OCI-LY7 (cell line): ENCODE data around the gene UBE2E3. TPM values are rescaled to one million over a fixed set of nuclear protein-coding genes. Genes with fewer than 3 reads are reported as not detected.

Experiments used
- BruUV-seq: library from RNA; stranded (reverse); fragments of 400-500 nt; replicated peaks from 2 replicates; lab custom pipeline; 2021; lab: Mats Ljungman, UMichigan
- CTCF ChIA-PET: fragments of 300-600 bp; sonication (Branson Sonifier 250); formaldehyde crosslinking; loops from one replicate; lab custom pipeline; 2022; ENCODE audit warnings: antibody characterized with exemption; ENCODE audit not compliant: unreplicated experiment; lab: Charles Lee
- POLR2A ChIA-PET: fragments of 300-600 bp; sonication (Branson Sonifier 250); formaldehyde crosslinking; loops from one replicate; lab custom pipeline; 2022; ENCODE audit warnings: antibody characterized with exemption; lab: Charles Lee
- DNase-seq: peaks from one replicate; pipeline ENCODE4 v3.0.0-alpha.2; 2015; ENCODE audit warnings: low spot score
- H2AFZ ChIP-seq: fragments of 200-600 bp; sonication (generic), shearing (Covaris generic); 2 replicates; pipeline ENCODE4 v1.6.1; 2014; ENCODE audit warnings: mild to moderate bottlenecking, antibody characterized with exemption, low read length, moderate library complexity
- H3K27ac ChIP-seq: fragments of 200-600 bp; sonication (generic); 2 replicates; pipeline ENCODE4 v1.5.1; 2014; ENCODE audit warnings: mixed run types, low read depth, mild to moderate bottlenecking, moderate library complexity, low read length, inconsistent platforms; ENCODE audit not compliant: poor library complexity, severe bottlenecking
- H3K36me3 ChIP-seq: fragments of 200-600 bp; sonication (generic); 2 replicates; pipeline ENCODE4 v1.6.1; 2014; ENCODE audit warnings: mild to moderate bottlenecking, antibody characterized with exemption, low read length, moderate library complexity, mixed read lengths; ENCODE audit not compliant: insufficient read depth
- H3K4me1 ChIP-seq: fragments of 200-600 bp; sonication (generic); 2 replicates; pipeline ENCODE4 v1.5.1; 2014; ENCODE audit warnings: mild to moderate bottlenecking, low read length; ENCODE audit not compliant: insufficient read depth, poor library complexity, severe bottlenecking
- H3K4me2 ChIP-seq: fragments of 200-600 bp; sonication (generic); 2 replicates; pipeline ENCODE4 v1.6.1; 2014; ENCODE audit warnings: mild to moderate bottlenecking, low read length
- H3K4me3 ChIP-seq: fragments of 200-600 bp; sonication (generic); 2 replicates; pipeline ENCODE4 v1.5.1; 2014; ENCODE audit warnings: mild to moderate bottlenecking, low read depth, low read length; ENCODE audit not compliant: poor library complexity, severe bottlenecking
- H3K79me2 ChIP-seq: fragments of 200-600 bp; sonication (generic); 2 replicates; pipeline ENCODE4 v1.6.1; 2016; ENCODE audit warnings: low read depth, mild to moderate bottlenecking, low read length, moderate library complexity, mixed read lengths; ENCODE audit not compliant: insufficient read depth
- H3K9me2 ChIP-seq: fragments of 200-600 bp; sonication (generic); 2 replicates; pipeline ENCODE4 v1.6.1; 2016; ENCODE audit warnings: mild to moderate bottlenecking, low read length, mixed read lengths; ENCODE audit not compliant: insufficient read depth
- H3K9me3 ChIP-seq: fragments of 200-600 bp; sonication (generic); 2 replicates; pipeline ENCODE4 v1.6.1; 2014; ENCODE audit warnings: mild to moderate bottlenecking, mixed run types, low read length, mixed read lengths
- H4K20me1 ChIP-seq: fragments of 200-600 bp; sonication (generic); 2 replicates; pipeline ENCODE4 v1.6.1; 2014; ENCODE audit warnings: mild to moderate bottlenecking, antibody characterized with exemption, low read length, moderate library complexity, mixed read lengths; ENCODE audit not compliant: insufficient read depth
- EZH2phosphoT487 ChIP-seq: fragments of 200-600 bp; sonication (generic); IDR thresholded peaks from 2 replicates; pipeline ENCODE4 v1.6.1; 2018; ENCODE audit warnings: low read depth, borderline replicate concordance, mild to moderate bottlenecking, mixed run types, antibody characterized with exemption, low read length, moderate library complexity, mixed read lengths
- intact Hi-C: fragments of 100-400 bp; cut with micrococcal nuclease; formaldehyde crosslinking; loops from one replicate; pipeline ENCODE4 v1.10.0; 2022; ENCODE audit not compliant: unreplicated experiment
- total RNA-seq, 2 experiments: library from RNA; depleted of rRNA in 1 of 2; stranded (reverse); fragments of >200 nt in 1 of 2; shearing (Covaris generic) in 1 of 2; gene quantifications; 2 replicates each; pipeline ENCODE4 v1.2.3, GENCODE V29; 2014 to 2022
- TF ChIP-seq, protein P1 (sequence below): fragments of 200-600 bp; sonication (generic); conservative IDR thresholded peaks from 2 replicates; pipeline ENCODE4 v1.5.1; 2014; ENCODE audit warnings: mild to moderate bottlenecking, antibody characterized with exemption, low read length, moderate library complexity, mixed read lengths

UBE2E3 gene
- total RNA-seq, 2 experiments from 2014 or later: 33.7 to 48.6 TPM

GRCh38 chr2:181005809-181006208, 25.4 kb downstream of the UBE2E3 start:
- Histone ChIP-seq H3K4me1 (no peaks in the 10 kb centered on the region), H4K20me1 (peaks cover 5% of the 10 kb centered on the region; the same call in 1 of the 2 replicates), H3K79me2 (no peaks in the 10 kb centered on the region), H3K9me2 (no peaks in the 10 kb centered on the region), H2AFZ (no peak overlapping the region), H3K4me2 (no peak overlapping the region), H3K4me3 (no peak overlapping the region), H3K27ac (no peak overlapping the region), H3K36me3 (no peaks in the 10 kb centered on the region), H3K9me3 (no peaks in the 10 kb centered on the region)
- BruUV-seq: no TSS peak
- POLR2A ChIA-PET: interaction anchor here (0.7 to 1.2 kb wide), 2 partner anchors 10 to 25 kb away, joined by 3 to 4 read pairs; no protein-coding TSS in a partner anchor
- no peak for DNase-seq
- CTCF ChIA-PET: no interaction called here
- intact Hi-C loops: no loop called here
- TF ChIP-seq, protein P1, sequence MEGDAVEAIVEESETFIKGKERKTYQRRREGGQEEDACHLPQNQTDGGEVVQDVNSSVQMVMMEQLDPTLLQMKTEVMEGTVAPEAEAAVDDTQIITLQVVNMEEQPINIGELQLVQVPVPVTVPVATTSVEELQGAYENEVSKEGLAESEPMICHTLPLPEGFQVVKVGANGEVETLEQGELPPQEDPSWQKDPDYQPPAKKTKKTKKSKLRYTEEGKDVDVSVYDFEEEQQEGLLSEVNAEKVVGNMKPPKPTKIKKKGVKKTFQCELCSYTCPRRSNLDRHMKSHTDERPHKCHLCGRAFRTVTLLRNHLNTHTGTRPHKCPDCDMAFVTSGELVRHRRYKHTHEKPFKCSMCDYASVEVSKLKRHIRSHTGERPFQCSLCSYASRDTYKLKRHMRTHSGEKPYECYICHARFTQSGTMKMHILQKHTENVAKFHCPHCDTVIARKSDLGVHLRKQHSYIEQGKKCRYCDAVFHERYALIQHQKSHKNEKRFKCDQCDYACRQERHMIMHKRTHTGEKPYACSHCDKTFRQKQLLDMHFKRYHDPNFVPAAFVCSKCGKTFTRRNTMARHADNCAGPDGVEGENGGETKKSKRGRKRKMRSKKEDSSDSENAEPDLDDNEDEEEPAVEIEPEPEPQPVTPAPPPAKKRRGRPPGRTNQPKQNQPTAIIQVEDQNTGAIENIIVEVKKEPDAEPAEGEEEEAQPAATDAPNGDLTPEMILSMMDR: no peak
- no peak for TF ChIP-seq EZH2phosphoT487

GRCh38 chr2:181007086-181007837, 26.9 kb downstream of the UBE2E3 start:
- H3K4me3 ChIP-seq: no peak overlapping the region
- H3K4me2 ChIP-seq: no peak overlapping the region
- H4K20me1 ChIP-seq: peaks cover 5% of the 10 kb centered on the region; the same call in 1 of the 2 replicates
- H2AFZ ChIP-seq: no peak overlapping the region
- no TSS peak for BruUV-seq
- no peaks in the 10 kb centered on the region for H3K4me1 ChIP-seq
- no peaks in the 10 kb centered on the region for H3K79me2 ChIP-seq
- no peaks in the 10 kb centered on the region for H3K36me3 ChIP-seq
- ChIA-PET CTCF (no interaction called here), POLR2A (interaction anchor here (0.7 kb wide), 1 partner anchor 10 kb away, joined by 4 read pairs; no protein-coding TSS in a partner anchor)
- no peak for TF ChIP-seq EZH2phosphoT487
- TF ChIP-seq, protein P1: no peak
- H3K9me3 ChIP-seq: no peaks in the 10 kb centered on the region
- intact Hi-C loops: no loop called here
- H3K9me2 ChIP-seq: no peaks in the 10 kb centered on the region
- no peak for DNase-seq
- no peak overlapping the region for H3K27ac ChIP-seq

DNA sequence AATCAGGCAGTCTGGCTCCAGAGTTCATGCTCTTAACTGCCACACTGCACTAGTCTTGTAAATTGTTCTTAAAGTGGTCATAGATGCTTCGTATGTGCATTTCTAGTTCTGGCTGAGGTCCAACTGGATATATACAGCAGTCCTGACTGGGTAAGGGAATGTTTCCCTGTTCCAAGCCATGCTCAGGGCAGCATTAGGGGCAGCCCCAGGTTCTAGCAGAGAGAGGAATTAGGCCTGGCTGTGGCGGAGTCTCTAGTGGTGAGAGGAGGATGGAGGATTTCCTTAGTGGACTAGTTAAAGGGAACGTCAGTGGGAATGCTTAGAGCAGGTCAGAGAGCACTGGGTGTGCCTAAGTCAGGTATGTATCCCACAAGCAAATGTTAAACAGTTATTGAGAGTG, 28.0 kb downstream of the UBE2E3 start:
- intact Hi-C loops: no loop called here
- CTCF ChIA-PET: no interaction called here

More for the DNA sequence above, 28.0 kb downstream of the UBE2E3 start:
- H3K36me3 ChIP-seq: no peaks in the 10 kb centered on the region
- no peaks in the 10 kb centered on the region for H3K9me3 ChIP-seq
- H3K4me1 ChIP-seq: no peaks in the 10 kb centered on the region
- H3K9me2 ChIP-seq: no peaks in the 10 kb centered on the region
- H3K27ac ChIP-seq: no peak overlapping the region
- no peaks in the 10 kb centered on the region for H3K79me2 ChIP-seq
- no peak overlapping the region for H3K4me3 ChIP-seq
- no TSS peak for BruUV-seq
- no peak overlapping the region for H3K4me2 ChIP-seq
- no peak for DNase-seq
- TF ChIP-seq, protein P1: no peak
- no peak for TF ChIP-seq EZH2phosphoT487
- no peak overlapping the region for H2AFZ ChIP-seq
- H4K20me1 ChIP-seq: peaks cover 5% of the 10 kb centered on the region; the same call in 1 of the 2 replicates
- POLR2A ChIA-PET: interaction anchor here (1.6 kb wide), 1 partner anchor 10 kb away, joined by 5 read pairs; no protein-coding TSS in a partner anchor
